K562 (cell line): Measurements from ENCODE around the gene DDAH1. TPM values are rescaled to one million over a fixed set of nuclear protein-coding genes. Genes with fewer than 3 reads are reported as not detected.

Source experiments
- NR2C1 ChIP-seq, 2 experiments: fragments of 450-650 bp; IDR thresholded peaks; 2 replicates each; pipeline ENCODE4 v1.6.1; 2017; ENCODE audit warnings: mild to moderate bottlenecking in 2 of 2, antibody characterized with exemption in 1 of 2, inconsistent platforms in 1 of 2, missing compliant biosample characterization in 1 of 2, missing genetic modification characterization in 1 of 2
- ZNF143 ChIP-seq: sonication (generic); formaldehyde crosslinking; IDR thresholded peaks from 2 replicates; pipeline ENCODE4 v1.9.0; 2022; ENCODE audit warnings: mild to moderate bottlenecking, missing genetic modification reagents
- ZNF24 ChIP-seq: fragments of 450-650 bp; IDR thresholded peaks from 2 replicates; pipeline ENCODE4 v1.6.1; 2016
- ZNF778 ChIP-seq: fragments of 450-650 bp; formaldehyde crosslinking; IDR thresholded peaks from 2 replicates; pipeline ENCODE4 v1.4.0; 2020; ENCODE audit warnings: mild to moderate bottlenecking, moderate library complexity
- polyA plus RNA-seq, 8 experiments: library from polyadenylated mRNA; depleted of rRNA in 4 of 8; stranded (reverse) in 5 of 8; unstranded in 3 of 8; fragments of >200 nt; fragmentation: Nextera tagmentation in 2 of 8; fragmentation: Illumina TruSeq in 1 of 8; extraction: Ambion mirVana in 2 of 8; extraction: Trizol in 1 of 8; gene quantifications; 2 replicates each; pipeline versions ENCODE4 v1.2.1 to v1.2.3, GENCODE V29; 2011 to 2014; ENCODE audit warnings: inconsistent platforms in 1 of 8, missing spikeins in 1 of 8
- total RNA-seq, 7 experiments: library from RNA; depleted of rRNA in 6 of 7; stranded (reverse); fragments of >200 nt in 6 of 7; fragmentation: Illumina TruSeq in 2 of 7; extraction: Trizol in 2 of 7; gene quantifications; 2 replicates each; pipeline versions ENCODE4 v1.2.1 to v1.2.3, GENCODE V29; 2011 to 2021; ENCODE audit warnings: low replicate concordance in 1 of 7
- TF ChIP-seq, protein P1 (sequence below): fragments of 450-650 bp; IDR thresholded peaks from 2 replicates; pipeline ENCODE4 v1.6.1; 2018; ENCODE audit not compliant: partially characterized antibody
- TF ChIP-seq, protein P2 (sequence below), 2 experiments: IDR thresholded peaks; 2 replicates each; pipeline ENCODE4 v1.6.1; 2012; ENCODE audit warnings: improper control_type of control experiment in 2 of 2, low read depth in 2 of 2, low read length in 2 of 2, borderline replicate concordance in 1 of 2
- TF ChIP-seq, protein P3 (sequence below): fragments of 200-800 bp; sonication (Bioruptor generic); IDR thresholded peaks from 2 replicates; pipeline ENCODE4 v1.6.1; 2017; ENCODE audit warnings: missing genetic modification characterization, missing compliant biosample characterization

Gene DDAH1
- total and polyA plus RNA-seq, 9 of the 15 experiments (the other 6 are each of a cell fraction or from before 2014, with no cell fraction given) = 0.04 to 0.24 (median 0.10) TPM

DNA sequence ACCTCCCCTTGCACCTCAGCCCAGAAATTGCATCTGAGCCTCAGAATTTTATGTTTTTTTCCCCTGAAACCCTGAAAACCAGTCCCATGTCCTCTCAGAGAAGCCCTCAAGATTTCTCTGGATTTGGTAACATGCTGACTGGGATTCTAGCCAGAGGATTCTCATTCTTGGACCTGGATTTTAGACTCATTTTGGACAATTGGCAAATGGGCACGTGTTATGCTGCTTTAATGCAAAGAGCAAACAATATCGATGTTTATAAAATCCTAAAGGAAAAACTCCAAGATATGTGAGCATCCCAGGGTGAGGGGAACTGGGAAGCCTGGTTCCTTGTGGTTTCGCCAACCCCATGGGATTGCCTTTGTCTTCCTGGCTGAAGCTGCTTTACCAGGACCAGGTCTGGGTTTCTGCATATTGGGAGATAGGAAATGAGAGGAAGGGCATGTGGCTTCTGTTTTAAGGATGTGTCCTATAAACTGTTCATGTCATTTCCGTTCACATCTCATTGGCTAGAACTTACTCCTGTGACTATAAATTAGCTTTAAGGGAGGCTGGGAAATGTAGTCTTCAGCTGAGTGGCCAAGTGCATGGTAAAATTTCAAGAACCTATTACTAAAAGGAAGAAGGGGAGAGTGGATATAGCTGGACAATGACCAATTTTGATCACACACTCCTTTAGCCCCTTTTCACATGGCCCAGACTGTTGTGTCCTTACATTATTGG lies 161.4 kb downstream of the DDAH1 start (continued):
- TF ChIP-seq, protein P1, sequence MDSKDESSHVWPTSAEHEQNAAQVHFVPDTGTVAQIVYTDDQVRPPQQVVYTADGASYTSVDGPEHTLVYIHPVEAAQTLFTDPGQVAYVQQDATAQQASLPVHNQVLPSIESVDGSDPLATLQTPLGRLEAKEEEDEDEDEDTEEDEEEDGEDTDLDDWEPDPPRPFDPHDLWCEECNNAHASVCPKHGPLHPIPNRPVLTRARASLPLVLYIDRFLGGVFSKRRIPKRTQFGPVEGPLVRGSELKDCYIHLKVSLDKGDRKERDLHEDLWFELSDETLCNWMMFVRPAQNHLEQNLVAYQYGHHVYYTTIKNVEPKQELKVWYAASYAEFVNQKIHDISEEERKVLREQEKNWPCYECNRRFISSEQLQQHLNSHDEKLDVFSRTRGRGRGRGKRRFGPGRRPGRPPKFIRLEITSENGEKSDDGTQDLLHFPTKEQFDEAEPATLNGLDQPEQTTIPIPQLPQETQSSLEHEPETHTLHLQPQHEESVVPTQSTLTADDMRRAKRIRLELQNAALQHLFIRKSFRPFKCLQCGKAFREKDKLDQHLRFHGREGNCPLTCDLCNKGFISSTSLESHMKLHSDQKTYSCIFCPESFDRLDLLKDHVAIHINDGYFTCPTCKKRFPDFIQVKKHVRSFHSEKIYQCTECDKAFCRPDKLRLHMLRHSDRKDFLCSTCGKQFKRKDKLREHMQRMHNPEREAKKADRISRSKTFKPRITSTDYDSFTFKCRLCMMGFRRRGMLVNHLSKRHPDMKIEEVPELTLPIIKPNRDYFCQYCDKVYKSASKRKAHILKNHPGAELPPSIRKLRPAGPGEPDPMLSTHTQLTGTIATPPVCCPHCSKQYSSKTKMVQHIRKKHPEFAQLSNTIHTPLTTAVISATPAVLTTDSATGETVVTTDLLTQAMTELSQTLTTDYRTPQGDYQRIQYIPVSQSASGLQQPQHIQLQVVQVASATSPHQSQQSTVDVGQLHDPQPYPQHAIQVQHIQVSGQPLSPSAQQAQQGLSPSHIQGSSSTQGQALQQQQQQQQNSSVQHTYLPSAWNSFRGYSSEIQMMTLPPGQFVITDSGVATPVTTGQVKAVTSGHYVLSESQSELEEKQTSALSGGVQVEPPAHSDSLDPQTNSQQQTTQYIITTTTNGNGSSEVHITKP = no peak
- TF ChIP-seq, protein P2, sequence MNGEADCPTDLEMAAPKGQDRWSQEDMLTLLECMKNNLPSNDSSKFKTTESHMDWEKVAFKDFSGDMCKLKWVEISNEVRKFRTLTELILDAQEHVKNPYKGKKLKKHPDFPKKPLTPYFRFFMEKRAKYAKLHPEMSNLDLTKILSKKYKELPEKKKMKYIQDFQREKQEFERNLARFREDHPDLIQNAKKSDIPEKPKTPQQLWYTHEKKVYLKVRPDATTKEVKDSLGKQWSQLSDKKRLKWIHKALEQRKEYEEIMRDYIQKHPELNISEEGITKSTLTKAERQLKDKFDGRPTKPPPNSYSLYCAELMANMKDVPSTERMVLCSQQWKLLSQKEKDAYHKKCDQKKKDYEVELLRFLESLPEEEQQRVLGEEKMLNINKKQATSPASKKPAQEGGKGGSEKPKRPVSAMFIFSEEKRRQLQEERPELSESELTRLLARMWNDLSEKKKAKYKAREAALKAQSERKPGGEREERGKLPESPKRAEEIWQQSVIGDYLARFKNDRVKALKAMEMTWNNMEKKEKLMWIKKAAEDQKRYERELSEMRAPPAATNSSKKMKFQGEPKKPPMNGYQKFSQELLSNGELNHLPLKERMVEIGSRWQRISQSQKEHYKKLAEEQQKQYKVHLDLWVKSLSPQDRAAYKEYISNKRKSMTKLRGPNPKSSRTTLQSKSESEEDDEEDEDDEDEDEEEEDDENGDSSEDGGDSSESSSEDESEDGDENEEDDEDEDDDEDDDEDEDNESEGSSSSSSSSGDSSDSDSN (IDR thresholded peaks at IDR 0.05; ENCODE audit: borderline replicate concordance in 1 of 2, low read depth in 2 of 2, low read length in 2 of 2) = no peak
- TF ChIP-seq ZNF778 (CRISPR knock-in tag) = no peak
- TF ChIP-seq NR2C1 (IDR thresholded peaks at IDR 0.05) = no peak
- peak; percentile 31; the same call in 1 of the 2 replicates for TF ChIP-seq NR2C1 (tag; IDR thresholded peaks at IDR 0.05)
- TF ChIP-seq, protein P3, sequence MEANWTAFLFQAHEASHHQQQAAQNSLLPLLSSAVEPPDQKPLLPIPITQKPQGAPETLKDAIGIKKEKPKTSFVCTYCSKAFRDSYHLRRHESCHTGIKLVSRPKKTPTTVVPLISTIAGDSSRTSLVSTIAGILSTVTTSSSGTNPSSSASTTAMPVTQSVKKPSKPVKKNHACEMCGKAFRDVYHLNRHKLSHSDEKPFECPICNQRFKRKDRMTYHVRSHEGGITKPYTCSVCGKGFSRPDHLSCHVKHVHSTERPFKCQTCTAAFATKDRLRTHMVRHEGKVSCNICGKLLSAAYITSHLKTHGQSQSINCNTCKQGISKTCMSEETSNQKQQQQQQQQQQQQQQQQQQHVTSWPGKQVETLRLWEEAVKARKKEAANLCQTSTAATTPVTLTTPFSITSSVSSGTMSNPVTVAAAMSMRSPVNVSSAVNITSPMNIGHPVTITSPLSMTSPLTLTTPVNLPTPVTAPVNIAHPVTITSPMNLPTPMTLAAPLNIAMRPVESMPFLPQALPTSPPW (CRISPR knock-in tag) = no peak
- TF ChIP-seq ZNF24 = no peak
- TF ChIP-seq ZNF143 (CRISPR knock-in tag) = peak; percentile 58; the same call in 1 of the 2 replicates
- TF ChIP-seq, all 486 proteins: peak for 12
